UCSD-AML1 (cell line): ENCODE results near the gene HDAC9.
"Not testable (repeated sequence)": the region's sequence is repeated elsewhere in the genome, so short reads cannot be mapped to it uniquely, and the experiment has no call there.

ENCODE experiments used
- DNase-seq: peaks from one replicate; lab custom pipeline; 2025; ENCODE audit not compliant: unreplicated experiment; lab: John Stamatoyannopoulos, UW

Gene HDAC9

GRCh38 chr7:18996583-18996982 is 501.0 kb downstream of the HDAC9 start:
- DNase-seq, result no peak

- DNase-seq, result no peak
Observed at GRCh38 chr7:18997477-18998150, 502.1 kb downstream of the HDAC9 start.

- DNase-seq, result no peak
Observed at GRCh38 chr7:19000410-19000809, 504.9 kb downstream of the HDAC9 start.

GRCh38 chr7:19001854-19002253 is 506.3 kb downstream of the HDAC9 start:
- no peak for DNase-seq

GRCh38 chr7:19009241-19009935 is 513.8 kb downstream of the HDAC9 start:
- no peak for DNase-seq

GRCh38 chr7:19009936-19010280 is 514.4 kb downstream of the HDAC9 start:
- no peak for DNase-seq

- no peak for DNase-seq
Observed at GRCh38 chr7:19011212-19011611, 515.7 kb downstream of the HDAC9 start.

- no peak for DNase-seq
Observed at GRCh38 chr7:19015098-19015497, 519.5 kb downstream of the HDAC9 start.

- no peak for DNase-seq
Observed at GRCh38 chr7:19016140-19016539, 520.6 kb downstream of the HDAC9 start.

GRCh38 chr7:19017374-19017773 is 521.8 kb downstream of the HDAC9 start:
- no peak for DNase-seq

- no peak for DNase-seq
Observed at GRCh38 chr7:19020062-19020461, 524.5 kb downstream of the HDAC9 start.

- no peak for DNase-seq
Observed at GRCh38 chr7:19020711-19021110, 525.2 kb downstream of the HDAC9 start.

- no peak for DNase-seq
Observed at GRCh38 chr7:19023477-19023876, 527.9 kb downstream of the HDAC9 start.

GRCh38 chr7:19024261-19024660 is 528.7 kb downstream of the HDAC9 start:
- no peak for DNase-seq

GRCh38 chr7:19026888-19027287 is 531.3 kb downstream of the HDAC9 start:
- DNase-seq, result no peak

GRCh38 chr7:19030281-19030680 is 534.7 kb downstream of the HDAC9 start:
- no peak for DNase-seq

- DNase-seq, result not testable (repeated sequence)
Observed at GRCh38 chr7:19032942-19033341, 537.4 kb downstream of the HDAC9 start.

GRCh38 chr7:19051767-19052375 is 556.3 kb downstream of the HDAC9 start:
- no peak for DNase-seq
